HG02798 (cell line): Measurements from ENCODE around the gene PIP4P1.
"Not testable (repeated sequence)": the region's sequence is repeated elsewhere in the genome, so short reads cannot be mapped to it uniquely, and the experiment has no call there.

ENCODE experiments used
- ATAC-seq: cut with Tn5 transposase; IDR thresholded peaks from one replicate; pipeline ENCODE4 v1.9.1; 2021; ENCODE audit warnings: mild to moderate bottlenecking; ENCODE audit not compliant: unreplicated experiment, poor library complexity

PIP4P1 gene

GRCh38 chr14:20477211-20477876 is 16.1 kb upstream of the PIP4P1 start:
- no peak for ATAC-seq

- ATAC-seq: no peak
Measured at GRCh38 chr14:20476776-20477175, 15.5 kb upstream of the PIP4P1 start.

- no peak for ATAC-seq
Measured at GRCh38 chr14:20472536-20473169, 11.4 kb upstream of the PIP4P1 start.

GRCh38 chr14:20470603-20470901 is 9.3 kb upstream of the PIP4P1 start:
- ATAC-seq: no peak

GRCh38 chr14:20469890-20470602 is 8.8 kb upstream of the PIP4P1 start:
- ATAC-seq: peak; percentile 31

- peak; percentile 95 for ATAC-seq
Measured at GRCh38 chr14:20469242-20469889, 8.1 kb upstream of the PIP4P1 start, which contains the start of gene PNP. PNP (plus strand) TSS chr14:20469406; CDS start chr14:20469525, 119 bp downstream.

GRCh38 chr14:20468764-20469241 is 7.6 kb upstream of the PIP4P1 start:
- ATAC-seq: no peak

GRCh38 chr14:20460458-20461224 is 593 bp downstream of the PIP4P1 start:
- ATAC-seq: peak; percentile 6

- ATAC-seq: no peak
Measured at GRCh38 chr14:20458031-20458789, 3.0 kb downstream of the PIP4P1 start.

- ATAC-seq: no peak
Measured at GRCh38 chr14:20456971-20457370, 4.3 kb downstream of the PIP4P1 start.

- ATAC-seq: peak; percentile 46
Measured at GRCh38 chr14:20455355-20456300, 5.6 kb downstream of the PIP4P1 start.

- peak; percentile 90 for ATAC-seq
Measured at GRCh38 chr14:20454516-20455354, 6.5 kb downstream of the PIP4P1 start, which contains the start of the genes APEX1 and OSGEP. APEX1 (plus strand) TSS chr14:20455226; CDS start chr14:20455646, 420 bp downstream. OSGEP (minus strand) TSS chr14:20454812; CDS start chr14:20454683, 129 bp downstream.

GRCh38 chr14:20452831-20453230 is 8.4 kb downstream of the PIP4P1 start:
- ATAC-seq: not testable (repeated sequence)

GRCh38 chr14:20446889-20447288 is 14.3 kb downstream of the PIP4P1 start:
- no peak for ATAC-seq

GRCh38 chr14:20443650-20444049 is 17.6 kb downstream of the PIP4P1 start:
- ATAC-seq: not testable (repeated sequence)

GRCh38 chr14:20441461-20441860 is 19.8 kb downstream of the PIP4P1 start:
- no peak for ATAC-seq

GRCh38 chr14:20440882-20441281 is 20.4 kb downstream of the PIP4P1 start:
- ATAC-seq: peak; percentile 48
